ENCODE results near the gene NMD3.

- TF ChIP-seq CTCF (IDR thresholded peaks at IDR 0.05) (no peak), ZFX (IDR thresholded peaks at IDR 0.05; ENCODE audit: borderline replicate concordance) (no peak)
Measured at GRCh38 chr3:161212906-161213305, 8.2 kb upstream of the NMD3 start.

Measured in 22Rv1 (cell line).